Measurements from ENCODE around the gene MS4A18.
"Not testable (repeated sequence)": the region's sequence is repeated elsewhere in the genome, so short reads cannot be mapped to it uniquely, and the experiment has no call there.

The MS4A18 gene

DNA sequence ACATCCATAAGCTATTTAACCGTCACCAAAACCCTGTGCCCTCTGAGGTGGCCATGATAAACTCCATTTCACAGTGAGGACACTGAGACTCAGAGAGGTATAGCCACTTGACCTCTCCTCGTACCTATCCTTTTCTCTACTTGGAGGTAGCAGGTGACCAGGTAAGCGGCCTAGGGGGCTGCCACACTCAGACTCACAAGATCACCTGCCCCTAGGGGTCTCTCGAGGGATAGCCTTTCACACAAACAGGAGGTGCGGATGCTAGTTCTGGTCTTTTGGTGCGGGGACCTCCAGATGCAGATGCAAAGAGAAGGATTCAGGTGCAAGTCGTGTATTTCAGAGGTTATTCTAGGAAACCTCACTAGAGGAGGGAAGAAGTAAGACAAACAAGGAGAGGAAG, 14.6 kb downstream of the MS4A18 start:
- no peak for DNase-seq (ENCODE audit: low spot score)

DNA sequence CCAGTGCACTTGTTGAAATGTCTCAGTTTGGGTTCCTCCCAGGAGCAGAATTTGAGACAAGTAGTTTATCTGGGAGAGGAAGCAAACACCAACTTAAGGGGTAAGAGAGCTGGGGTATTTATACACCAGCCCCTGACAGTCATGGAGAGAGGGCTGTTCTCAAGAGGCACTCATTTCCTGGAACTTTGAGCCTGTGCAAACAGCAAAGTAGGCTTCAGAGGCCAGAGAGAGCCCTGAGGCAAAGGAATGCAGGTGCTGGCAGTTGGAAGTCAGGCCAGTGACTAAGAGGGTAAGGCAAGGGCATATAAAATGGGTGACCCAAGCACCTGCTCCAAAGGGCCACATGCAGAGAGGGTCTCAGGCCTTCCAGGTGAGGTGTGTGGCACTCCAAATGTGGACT, 16.1 kb downstream of the MS4A18 start:
- DNase-seq (ENCODE audit: low spot score), result no peak

DNA sequence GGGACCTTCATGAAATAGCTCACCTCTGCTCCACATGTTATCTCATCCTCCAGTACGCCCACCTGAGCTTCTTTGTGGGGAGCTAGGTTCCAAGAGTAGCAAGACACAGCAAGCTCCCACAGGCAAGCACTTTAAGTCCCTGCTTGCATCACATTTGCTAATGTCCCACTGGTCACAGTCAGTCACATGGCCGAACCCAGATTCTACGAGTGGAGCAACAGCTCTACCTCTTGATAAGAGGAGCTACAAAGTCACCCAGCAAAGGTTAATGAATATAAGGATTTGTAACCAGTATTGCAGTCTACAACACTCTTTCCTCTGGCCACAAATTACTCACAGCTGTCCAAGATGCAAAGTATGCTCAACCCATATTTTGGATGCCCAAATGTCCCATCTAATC, 16.9 kb downstream of the MS4A18 start:
- no peak for DNase-seq (ENCODE audit: low spot score)

DNA sequence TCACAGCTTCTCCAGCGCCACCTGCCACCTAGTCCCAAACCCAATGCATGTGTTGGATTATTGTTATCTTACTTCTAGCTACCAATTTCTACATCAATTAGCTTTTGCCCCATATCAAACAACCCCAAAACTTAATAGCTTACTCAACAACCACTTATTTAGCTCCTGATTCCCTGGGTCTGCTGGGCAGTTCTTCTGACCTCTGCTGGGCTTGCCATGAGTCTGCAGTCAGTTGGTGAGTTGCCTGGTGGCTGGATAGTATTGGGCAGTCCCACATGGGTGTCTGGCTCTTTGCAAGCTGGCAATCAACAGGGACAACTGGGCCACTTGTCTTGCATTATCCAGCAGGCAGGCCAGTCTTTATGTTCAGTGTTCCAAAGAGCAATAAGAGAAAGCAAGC, 18.5 kb downstream of the MS4A18 start:
- no peak for DNase-seq (ENCODE audit: low spot score)

DNA sequence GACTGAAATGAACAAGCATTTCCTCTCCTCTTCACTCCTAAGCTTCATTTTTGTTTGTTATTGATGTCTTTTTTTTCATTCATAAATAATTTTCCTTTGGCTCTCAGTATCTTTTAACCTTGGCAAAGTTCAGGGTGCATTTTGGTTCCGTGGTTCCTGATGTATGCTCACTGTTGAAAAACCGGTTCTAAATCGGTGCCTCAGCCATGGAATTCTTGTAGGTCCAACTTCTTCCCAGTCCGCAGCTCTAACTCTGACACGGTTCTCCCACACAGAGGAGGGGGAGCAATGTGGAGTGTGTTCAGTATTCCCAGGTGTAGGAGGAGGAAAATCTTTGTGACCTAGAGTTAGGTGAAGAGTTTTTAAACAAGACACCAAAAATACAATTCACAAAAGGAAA, 19.6 kb downstream of the MS4A18 start:
- DNase-seq (ENCODE audit: low spot score), result no peak

DNA sequence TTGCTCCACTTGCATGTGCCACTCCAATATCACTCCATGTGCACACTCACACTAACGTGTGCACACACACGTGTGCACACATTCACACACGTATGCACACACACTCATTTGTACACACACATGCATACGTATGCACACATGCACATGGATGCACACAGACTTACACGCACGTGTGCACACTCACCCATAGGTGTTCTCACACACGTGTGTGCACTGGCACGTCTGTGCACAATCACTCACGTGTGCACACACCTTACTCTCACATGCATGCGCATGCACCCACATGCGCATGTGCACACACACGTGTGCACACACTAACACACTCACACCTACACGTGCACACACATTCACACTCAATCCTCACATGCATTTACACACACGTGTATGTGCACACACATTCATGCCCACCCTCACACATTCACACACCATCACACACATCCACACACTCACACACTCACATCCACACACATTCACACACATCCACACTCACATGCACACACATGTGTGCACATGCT, 22.9 kb downstream of the MS4A18 start:
- no peak for DNase-seq (ENCODE audit: low spot score)

DNA sequence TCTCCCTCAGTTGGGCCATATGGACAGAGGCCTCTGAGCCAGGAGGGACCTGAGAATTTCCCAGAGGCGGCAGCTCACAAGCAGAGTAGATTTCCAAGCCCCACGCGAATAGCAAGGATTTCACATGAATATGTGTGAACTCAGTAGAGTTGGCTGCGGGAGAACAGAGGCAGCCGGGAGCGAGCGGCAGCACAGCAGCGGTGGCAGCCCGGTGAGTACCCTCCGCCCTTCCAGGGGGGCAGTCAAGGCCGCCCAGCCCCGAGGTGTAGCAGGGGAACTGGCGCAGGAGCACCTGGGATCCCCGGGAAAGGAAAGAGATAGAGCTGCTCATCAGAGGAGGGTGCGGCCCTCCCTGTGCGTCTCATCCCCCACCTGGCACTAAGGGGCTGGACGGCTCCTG, 23.7 kb downstream of the MS4A18 start:
- no peak for DNase-seq (ENCODE audit: low spot score)

DNA sequence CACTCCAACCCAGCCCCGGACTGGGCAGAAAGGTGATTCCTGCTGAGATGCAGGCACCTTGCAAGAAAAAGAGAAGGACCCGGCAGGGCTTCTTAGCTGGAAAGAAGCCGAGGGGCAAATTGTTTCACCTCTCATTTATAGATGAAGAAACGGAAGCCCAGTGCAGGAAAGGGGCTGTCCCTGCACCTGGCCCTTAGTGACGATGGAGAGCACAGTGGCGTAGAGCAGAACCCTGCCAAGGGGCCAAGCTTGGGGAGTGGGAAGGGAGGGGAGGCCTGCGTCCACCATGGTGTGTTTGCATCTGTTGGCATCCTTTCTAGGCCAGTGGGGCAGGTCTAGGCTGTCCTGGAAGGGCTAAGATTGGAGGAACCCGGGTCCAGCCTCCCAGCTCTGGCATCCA, 24.3 kb downstream of the MS4A18 start:
- DNase-seq (ENCODE audit: low spot score), result no peak

DNA sequence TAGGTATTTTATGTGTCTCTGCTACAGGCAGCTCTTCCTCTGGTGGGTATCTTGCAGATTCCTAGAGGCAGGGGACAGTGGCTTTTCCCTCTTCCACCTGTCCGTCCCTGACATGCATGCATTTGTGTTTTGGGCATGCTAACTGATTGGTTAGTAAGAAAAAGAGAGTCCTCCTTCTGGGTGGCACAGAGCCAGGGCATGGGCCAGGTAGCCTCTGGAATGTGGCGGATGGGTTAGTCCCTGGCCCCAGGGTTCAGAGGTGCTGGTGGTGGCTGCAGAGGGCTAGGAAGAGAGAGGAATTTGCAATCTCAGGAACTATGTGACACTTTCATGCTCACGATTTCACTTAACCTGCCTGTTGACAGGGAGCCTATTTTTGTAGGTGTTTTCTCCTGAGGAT, 26.4 kb downstream of the MS4A18 start:
- no peak for DNase-seq (ENCODE audit: low spot score)

DNA sequence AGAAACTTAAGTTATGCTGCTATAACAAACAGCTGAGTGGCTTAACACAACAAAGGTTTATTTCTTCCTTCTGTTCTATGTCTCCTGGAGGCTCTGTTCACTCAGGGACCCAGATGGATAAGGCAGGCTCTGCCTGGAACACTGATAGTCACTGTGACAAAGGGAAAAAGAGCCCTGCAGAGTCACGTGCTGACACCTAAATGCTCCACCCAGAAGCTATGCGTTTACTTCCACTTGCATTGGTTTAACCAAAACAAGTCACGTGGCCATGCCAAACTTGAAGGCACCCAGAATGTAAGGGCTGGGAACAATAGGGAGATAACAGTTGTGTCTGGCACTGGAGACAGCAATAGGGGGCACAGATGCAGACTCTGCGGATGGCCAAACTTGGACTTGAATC, 28.8 kb downstream of the MS4A18 start:
- no peak for DNase-seq (ENCODE audit: low spot score)

DNA sequence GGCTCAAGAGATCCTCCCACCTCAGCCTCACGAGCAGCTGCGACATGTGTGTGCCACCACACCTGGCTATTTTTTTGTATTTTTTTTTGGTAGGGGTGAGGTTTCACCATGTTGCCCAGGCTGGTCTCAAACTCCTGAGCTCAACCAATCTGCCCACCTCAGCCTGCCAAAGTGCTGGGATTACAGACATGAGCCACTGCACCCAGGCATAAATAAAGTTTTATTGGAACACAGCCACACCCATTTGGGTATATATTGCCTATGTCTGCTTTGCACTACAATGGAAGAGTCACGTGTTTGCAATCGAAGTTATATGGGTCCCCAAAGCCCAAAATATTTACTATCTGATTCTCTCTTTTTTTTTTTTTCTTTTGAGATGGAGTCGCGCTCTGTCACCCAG, 30.4 kb downstream of the MS4A18 start:
- DNase-seq (ENCODE audit: low spot score), result no peak

DNA sequence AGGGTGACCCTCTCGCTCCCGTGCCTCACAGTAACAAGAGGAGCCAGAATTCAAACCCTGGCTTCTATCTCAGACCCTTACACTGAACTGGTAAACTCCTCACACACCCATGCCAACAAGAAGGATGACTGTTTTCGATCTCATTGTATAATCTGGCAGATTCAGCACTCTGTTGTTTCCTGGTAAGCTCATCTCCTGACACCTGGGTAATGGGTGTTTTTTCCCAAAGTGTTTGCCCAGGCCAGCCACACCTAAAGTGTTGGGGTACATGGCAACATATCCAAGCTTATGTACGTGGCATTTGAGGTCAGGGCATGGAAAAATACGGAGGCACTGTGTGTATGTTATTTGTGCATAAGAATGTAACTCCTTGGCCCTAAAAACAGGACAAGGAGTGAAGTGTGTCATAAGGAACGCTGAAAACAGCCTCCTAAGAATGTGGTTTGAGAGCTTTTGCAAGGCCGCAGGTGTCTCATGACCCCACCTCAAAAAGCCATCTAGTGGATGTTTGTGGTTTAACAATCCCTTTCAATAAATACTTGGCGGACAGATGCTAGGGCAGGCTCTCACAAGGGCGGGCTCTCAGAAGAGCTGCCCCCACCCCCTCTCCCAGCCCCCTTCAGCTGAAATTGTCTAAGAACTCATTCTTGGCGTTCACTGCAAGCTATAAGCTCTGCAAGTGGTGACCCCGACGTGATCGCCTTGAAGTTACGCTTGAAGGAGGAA, 31.9 kb downstream of the MS4A18 start, which contains the start of gene MS4A15:
TSS of gene MS4A15 (plus strand) at position 561 of the 726 bp plus-strand sequence. CDS start 6,867 bp downstream, outside the sequence.
- DNase-seq (ENCODE audit: low spot score), result no peak

DNA sequence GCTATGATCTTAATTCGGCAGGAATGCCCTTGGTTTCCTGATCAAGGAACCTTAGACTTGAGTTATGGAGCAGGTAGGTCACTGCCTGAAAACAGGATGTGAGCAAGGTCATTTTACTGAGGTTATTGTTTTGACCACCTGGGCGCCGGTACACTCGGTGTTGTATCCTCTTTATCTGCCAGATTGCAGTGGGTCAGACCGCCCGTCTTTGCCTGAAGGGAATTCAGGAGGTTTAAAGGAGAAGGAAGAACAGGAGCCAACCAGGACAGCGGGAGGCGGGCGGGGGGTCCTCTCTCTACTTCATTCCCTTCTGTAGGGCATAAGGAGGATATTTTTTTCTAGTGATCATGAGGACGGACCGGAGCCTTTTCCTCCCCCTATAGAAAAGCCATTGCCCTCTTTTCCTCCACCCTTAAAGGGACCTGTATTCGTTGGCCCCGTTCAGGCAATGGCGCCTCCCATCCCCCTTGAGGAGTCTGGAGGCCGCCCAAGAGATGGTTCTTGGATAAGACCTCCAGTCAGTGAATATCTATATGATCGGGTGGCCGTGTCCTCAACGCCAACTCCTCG, 32.8 kb downstream of the MS4A18 start:
- no peak for DNase-seq (ENCODE audit: low spot score)

DNA sequence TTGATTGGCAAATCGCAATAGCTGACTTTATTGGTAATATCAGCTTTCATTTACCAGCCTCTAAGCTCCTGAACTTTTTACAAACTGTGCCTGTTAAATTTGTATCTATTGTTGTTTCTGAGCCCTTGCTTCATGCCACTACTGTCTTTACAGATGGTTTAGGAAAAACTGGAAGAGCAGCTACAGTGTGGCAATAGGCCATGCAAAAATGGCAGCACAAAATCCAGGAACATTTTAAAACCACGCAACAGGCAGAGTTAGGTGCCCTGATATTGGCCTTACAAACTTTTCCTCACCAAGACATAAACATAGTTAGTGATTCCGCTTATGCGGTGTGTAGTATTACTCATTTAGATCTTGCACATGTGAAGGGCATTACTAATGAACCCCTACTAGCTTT, 34.2 kb downstream of the MS4A18 start:
- not testable (repeated sequence) for DNase-seq (ENCODE audit: low spot score)

DNA sequence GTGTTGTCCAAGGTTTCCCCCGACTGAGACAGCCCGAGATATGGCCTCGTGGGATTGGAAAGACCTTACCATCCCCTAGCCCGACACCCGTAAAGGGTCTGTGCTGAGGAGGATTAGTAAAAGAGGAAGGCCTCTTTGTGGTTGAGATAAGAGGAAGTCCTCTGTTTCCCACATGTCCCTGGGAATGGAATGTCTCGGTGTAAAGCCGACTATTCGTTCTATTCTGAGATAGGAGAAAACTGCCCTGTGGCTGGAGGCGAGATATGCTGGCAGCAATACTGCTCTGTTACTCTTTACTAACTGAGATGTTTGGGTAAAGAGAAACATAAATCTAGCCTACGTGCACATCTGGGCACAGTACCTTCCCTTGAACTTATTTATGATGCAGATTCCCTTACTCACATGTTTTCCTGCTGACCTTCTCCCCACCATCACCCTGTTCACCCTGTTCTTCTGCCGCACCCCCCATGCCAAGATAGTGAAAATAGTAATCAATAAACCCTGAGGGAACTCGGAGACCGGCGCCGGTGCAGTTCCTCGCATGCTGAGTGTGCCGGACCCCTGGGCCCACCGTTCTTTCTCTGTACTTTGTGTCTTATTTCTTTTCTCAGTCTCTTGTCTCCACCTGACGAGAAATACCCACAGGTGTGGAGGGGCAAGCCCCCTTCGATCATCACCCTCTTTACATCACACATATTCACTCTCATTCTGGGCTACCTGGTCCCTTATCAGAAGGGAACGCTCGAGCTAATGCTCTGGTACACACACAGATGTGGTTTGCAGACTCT, 35.1 kb downstream of the MS4A18 start:
- not testable (repeated sequence) for DNase-seq (ENCODE audit: low spot score)

DNA sequence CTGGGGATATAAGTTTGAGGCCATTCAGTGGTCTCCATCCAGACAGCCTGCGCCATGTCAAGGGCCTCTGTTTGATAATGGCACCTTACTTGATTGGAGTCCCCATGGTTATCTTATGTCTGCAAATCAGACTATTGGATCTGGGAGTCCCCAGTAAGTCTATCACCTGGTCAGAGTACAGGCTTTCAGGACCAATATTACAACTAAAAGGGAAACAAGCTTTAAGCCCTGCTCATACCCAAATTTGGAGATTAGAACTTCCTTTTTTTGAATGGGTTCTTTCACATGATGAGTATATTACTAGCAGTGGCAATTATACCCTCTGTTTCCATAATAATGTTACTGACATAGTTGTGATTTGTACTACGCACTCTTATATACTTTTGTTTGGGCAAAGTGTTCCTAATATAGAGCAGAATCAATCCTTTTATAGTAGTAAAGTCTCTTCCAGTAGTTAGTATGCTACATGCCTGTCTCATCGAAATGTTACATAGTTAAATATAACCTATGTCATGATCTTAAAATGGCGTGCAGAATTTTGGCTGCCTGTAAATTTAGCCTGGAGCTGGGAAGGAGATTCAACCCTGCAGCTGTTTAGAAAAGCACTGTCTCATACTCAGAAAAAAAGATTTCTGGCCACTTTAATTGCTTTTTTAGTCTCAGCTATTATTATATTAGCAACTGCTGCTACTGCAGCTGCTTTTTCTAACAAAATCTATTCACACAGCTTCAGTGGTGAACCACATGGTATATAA, 37.1 kb downstream of the MS4A18 start:
- no peak for DNase-seq (ENCODE audit: low spot score)

DNA sequence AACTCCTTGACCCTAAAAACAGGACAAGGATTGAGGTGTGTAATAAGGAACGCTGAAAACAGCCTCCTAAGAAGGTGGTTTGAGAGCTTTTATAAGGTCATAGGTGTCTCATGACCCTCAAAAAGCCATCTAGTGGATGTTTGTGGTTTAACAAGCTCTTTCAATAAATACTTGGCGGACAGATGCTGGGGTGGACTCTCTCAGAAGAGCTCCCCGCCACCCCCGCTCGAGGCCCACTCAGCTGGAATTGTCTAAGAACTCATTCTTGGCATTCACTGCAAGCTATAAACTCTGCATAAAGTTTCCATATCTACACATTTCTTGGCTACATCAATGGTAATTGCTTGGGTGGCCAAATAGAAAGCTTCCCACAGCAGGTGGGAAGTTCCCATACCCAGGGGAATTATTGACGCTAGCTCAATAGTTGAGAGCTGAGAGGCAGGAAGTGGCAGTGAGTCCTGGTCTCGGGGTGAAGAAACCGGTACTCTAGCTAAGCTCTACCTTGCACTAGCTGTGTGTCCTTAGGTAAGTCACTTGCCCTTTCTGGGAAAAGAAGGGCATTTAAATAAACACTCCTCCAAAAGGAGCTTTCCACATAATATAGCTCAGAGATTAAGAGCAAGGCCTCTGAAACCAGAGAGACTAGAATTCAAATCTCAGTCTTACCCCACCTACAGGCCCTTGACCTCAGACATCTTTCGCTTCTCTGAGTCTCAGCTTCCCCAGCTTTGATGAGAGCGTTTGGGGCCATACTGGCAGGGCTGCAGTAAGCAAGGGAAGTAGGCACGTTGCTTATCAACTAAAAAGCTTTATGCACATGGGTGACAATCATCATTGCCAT, 38.6 kb downstream of the MS4A18 start:
- no peak for DNase-seq (ENCODE audit: low spot score)

DNA sequence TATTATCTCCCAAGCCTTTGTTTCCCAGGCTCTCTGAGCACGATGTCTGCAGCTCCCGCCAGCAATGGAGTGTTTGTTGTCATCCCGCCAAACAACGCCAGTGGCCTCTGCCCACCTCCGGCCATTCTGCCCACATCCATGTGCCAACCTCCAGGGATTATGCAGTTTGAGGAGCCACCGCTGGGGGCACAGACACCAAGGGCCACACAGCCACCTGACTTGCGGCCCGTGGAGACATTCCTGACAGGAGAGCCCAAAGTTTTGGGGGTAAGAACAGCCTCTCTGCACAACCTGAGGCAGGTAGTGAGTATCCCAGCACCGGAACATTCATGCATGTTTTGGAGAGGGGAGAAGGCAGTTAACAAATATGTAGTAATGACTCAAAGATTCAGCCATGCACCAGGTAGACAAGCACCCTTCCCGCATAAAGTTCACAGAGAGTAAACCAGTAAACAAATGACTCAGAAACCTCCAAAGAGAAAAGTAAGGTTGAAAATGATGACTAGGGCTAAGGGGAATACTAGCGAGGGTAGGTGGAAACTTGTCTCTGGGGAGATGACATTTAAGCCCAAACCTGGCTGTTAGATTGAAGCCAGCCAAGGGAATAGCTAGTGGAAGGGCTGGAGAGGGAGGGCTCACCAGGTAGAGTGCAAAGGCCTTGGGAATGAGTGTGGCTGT, 39.3 kb downstream of the MS4A18 start:
- no peak for DNase-seq (ENCODE audit: low spot score)

DNA sequence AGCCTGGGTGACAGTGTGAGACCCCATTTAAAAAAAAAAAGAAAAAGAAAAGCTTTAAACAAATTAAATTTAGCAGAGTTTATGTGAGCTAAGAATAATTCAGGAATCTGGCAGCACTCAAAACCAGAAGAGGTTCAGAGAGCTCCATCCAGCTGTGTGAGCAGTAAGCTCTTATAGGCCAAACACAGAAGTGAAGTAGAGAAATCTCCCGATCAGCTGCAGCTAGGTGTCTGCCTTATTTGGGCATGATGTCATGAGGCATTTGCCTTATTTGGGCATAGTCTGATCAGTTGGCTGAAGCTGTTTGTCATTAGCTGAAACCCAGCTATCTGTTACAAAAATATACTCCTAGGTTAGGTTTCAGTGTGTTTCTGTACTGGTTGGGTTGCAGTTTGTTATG, 40.4 kb downstream of the MS4A18 start:
- no peak for DNase-seq (ENCODE audit: low spot score)

DNA sequence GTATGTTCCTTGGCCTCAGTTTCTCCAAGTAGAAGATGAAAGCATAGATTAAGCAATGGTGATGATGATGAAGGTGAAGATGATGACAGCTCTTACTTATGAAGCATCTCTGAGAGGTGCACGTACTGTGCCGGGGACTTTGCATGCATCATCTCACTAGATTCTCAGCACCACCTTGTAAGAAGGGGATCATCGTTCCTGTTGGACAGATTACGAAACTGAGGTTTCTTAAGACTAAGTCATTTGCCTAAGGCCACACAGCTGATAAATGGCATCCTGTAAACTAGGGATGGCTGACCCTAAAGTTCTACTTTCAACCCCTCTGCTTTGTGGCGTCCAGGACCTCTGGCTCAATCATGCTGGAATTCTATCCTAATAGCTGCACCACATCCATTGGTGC, 40.8 kb downstream of the MS4A18 start:
- no peak for DNase-seq (ENCODE audit: low spot score)

DNA sequence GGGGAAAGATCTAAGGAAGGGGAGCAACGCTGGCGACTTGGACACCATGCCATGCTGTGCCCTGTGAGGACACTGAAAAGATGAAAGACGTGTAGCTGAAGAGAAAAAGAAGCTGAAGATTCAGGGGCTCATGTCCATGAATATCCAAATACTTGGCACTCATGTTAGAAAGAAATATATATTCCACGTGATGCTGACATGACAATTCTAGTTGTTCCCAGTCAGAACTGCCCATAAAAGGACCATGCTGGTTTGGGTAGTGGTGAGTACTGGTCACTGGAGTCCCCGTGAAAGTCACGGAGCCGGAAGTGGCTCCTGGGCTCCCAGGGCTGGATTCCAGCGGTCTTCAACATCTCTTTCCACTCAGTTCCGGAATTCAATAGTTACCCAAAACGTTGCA, 42.0 kb downstream of the MS4A18 start:
- no peak for DNase-seq (ENCODE audit: low spot score)
